ENCODE data around the gene RMDN3. TPM values are rescaled to one million over a fixed set of nuclear protein-coding genes. Genes with fewer than 3 reads are reported as not detected.

The RMDN3 gene
- total RNA-seq, 1 experiment from 2014 or later = 28.3 TPM

DNA sequence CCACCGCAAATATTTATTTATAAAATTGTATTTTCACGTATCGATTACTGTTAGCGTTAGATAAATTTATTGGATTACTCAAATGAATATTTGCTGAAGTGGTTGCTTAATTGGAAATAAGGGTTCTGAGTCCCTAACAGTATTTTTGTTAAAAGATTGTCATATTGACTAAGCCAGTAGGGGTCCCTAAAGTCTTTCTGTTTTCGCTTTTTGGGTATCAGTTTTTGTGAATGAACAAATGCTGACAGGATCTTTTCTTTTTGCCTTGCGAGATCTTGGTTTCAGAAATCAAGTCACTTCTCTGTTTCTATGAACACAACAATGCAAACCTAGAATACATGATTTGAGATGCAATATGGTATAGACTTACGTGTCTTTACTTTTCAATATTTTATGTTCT is 53.0 kb downstream of the RMDN3 start:
- H3K36me3 Mint-ChIP-seq (ENCODE audit: insufficient read depth in 1 of 3, low read depth in 3 of 3) = peaks cover 20 to 73% (median 72%) of the 10 kb centered on the region in 3 experiments; a peak in 6 of 7 replicates
- H3K56ac ChIP-seq (ENCODE audit: insufficient read length, low read depth, low read length) = no peak overlapping the region
- no peak overlapping the region for H2BK5ac ChIP-seq (ENCODE audit: insufficient read length, low read length)
- no peak overlapping the region for H2BK15ac ChIP-seq (ENCODE audit: low read depth, low read length)
- no peak overlapping the region for H4K8ac ChIP-seq (replicated peaks; ENCODE audit: insufficient read length, low read depth, low read length)
- no peak overlapping the region for H3K4me3 Mint-ChIP-seq
- H3K23me2 ChIP-seq (ENCODE audit: insufficient read length, low read depth, low read length, poor library complexity, severe bottlenecking) = no peaks in the 10 kb centered on the region
- H4K5ac ChIP-seq (ENCODE audit: insufficient read length, low read depth, low read length) = no peak overlapping the region
- H3K18ac ChIP-seq (ENCODE audit: insufficient read length, low read depth, low read length) = no peak overlapping the region
- H3K9ac ChIP-seq (ENCODE audit: extremely low read depth, insufficient read length, low read length) = no peak overlapping the region
- H3K14ac ChIP-seq (ENCODE audit: insufficient read depth, low read length) = no peak overlapping the region
- H3K79me1 ChIP-seq (ENCODE audit: insufficient read depth, low read depth, low read length, poor library complexity, severe bottlenecking) = no peaks in the 10 kb centered on the region
- no peaks in the 10 kb centered on the region; a peak in 1 of 5 replicates for H3K9me3 Mint-ChIP-seq
- TF ChIP-seq, protein P1, sequence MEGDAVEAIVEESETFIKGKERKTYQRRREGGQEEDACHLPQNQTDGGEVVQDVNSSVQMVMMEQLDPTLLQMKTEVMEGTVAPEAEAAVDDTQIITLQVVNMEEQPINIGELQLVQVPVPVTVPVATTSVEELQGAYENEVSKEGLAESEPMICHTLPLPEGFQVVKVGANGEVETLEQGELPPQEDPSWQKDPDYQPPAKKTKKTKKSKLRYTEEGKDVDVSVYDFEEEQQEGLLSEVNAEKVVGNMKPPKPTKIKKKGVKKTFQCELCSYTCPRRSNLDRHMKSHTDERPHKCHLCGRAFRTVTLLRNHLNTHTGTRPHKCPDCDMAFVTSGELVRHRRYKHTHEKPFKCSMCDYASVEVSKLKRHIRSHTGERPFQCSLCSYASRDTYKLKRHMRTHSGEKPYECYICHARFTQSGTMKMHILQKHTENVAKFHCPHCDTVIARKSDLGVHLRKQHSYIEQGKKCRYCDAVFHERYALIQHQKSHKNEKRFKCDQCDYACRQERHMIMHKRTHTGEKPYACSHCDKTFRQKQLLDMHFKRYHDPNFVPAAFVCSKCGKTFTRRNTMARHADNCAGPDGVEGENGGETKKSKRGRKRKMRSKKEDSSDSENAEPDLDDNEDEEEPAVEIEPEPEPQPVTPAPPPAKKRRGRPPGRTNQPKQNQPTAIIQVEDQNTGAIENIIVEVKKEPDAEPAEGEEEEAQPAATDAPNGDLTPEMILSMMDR (conservative IDR thresholded peaks at IDR 0.05) = peak; percentile 32; the same call in 2 of the 3 replicates
- no peak overlapping the region for H3K4me2 ChIP-seq (ENCODE audit: insufficient read depth, insufficient read length, low read length)
- no peaks in the 10 kb centered on the region for H3K79me2 ChIP-seq (ENCODE audit: insufficient read depth, low read length)
- no peaks in the 10 kb centered on the region for H3K4me1 Mint-ChIP-seq
- H2AFZ ChIP-seq (ENCODE audit: low read length) = no peak overlapping the region
- no peak overlapping the region for H3K27ac ChIP-seq (ENCODE audit: insufficient read length, low read depth, low read length)
- no peak overlapping the region for H2AK5ac ChIP-seq (ENCODE audit: insufficient read length, low read length)
- no peaks in the 10 kb centered on the region; the same call in 1 of the 2 replicates for H3K27me3 Mint-ChIP-seq (ENCODE audit: low read depth)
- H3K4me1 ChIP-seq (ENCODE audit: insufficient read depth, low read length) = no peaks in the 10 kb centered on the region
- no peaks in the 10 kb centered on the region for H3K27me3 ChIP-seq (ENCODE audit: insufficient read depth, low read length)
- no peak overlapping the region for H3T11ph ChIP-seq (ENCODE audit: low read length)
- H3K4ac ChIP-seq (ENCODE audit: low read depth, low read length) = no peak overlapping the region
- H3K9me3 ChIP-seq (ENCODE audit: control insufficient read depth, low read depth, low read length) = no peaks in the 10 kb centered on the region
- H2BK20ac ChIP-seq (ENCODE audit: low read depth, low read length, poor library complexity, severe bottlenecking) = no peak overlapping the region
- H3K23ac ChIP-seq (ENCODE audit: insufficient read length, low read depth, low read length) = no peak overlapping the region
- DNase-seq = no peak
- no peak overlapping the region for H4K91ac ChIP-seq (ENCODE audit: insufficient read length, low read depth, low read length)
- no peaks in the 10 kb centered on the region for H4K20me1 ChIP-seq (ENCODE audit: control insufficient read depth, insufficient read depth, insufficient read length)
- WGBS (ENCODE audit: extremely low coverage, insufficient read length, low lambda C conversion rate) = 100% methylated on average over 3 of the region's 7 CpGs
- no peak overlapping the region for H2BK12ac ChIP-seq (ENCODE audit: insufficient read length, low read depth, low read length)
- no peak overlapping the region for H3K27ac Mint-ChIP-seq
- H2BK120ac ChIP-seq (ENCODE audit: low read depth, low read length, poor library complexity, severe bottlenecking) = no peak overlapping the region

Measured in H9 (cell line).